ENCODE data around the gene PPP3CB. TPM values are rescaled to one million over a fixed set of nuclear protein-coding genes. Genes with fewer than 3 reads are reported as not detected.

PPP3CB gene
- total and polyA plus RNA-seq, 12 donors: 26.7 to 60.6 (median 46.7) TPM

GRCh38 chr10:73388228-73388627, 107.6 kb downstream of the PPP3CB start:
- no peak for TF ChIP-seq POLR2A (IDR thresholded peaks at IDR 0.05)
- TF ChIP-seq CTCF (IDR thresholded peaks at IDR 0.05): no peak
- H3K9me3 ChIP-seq (replicated peaks in 1 of 3): no peaks in the 10 kb centered on the region
- intact Hi-C loops (cut with DNase I): no loop called here
- H3K36me3 ChIP-seq (replicated peaks in 1 of 2): peaks cover 0 to 64% of the 10 kb centered on the region in 2 donors
- no peak overlapping the region for H3K4me3 ChIP-seq
- no peak for DNase-seq
- no peaks in the 10 kb centered on the region for H3K27me3 ChIP-seq
- peaks cover 0 to 6% of the 10 kb centered on the region in 2 donors for H3K4me1 ChIP-seq (replicated peaks in 1 of 2)
- WGBS, 4 donors: 75 to 91% (median 83%) methylated on average over 4 of the region's 4 CpGs
- no peak overlapping the region for H3K27ac ChIP-seq

- H3K27ac ChIP-seq: no peak overlapping the region
- DNase-seq: no peak
- TF ChIP-seq POLR2A (IDR thresholded peaks at IDR 0.05) (no peak), CTCF (IDR thresholded peaks at IDR 0.05) (no peak)
- no peaks in the 10 kb centered on the region for H3K27me3 ChIP-seq
- H3K36me3 ChIP-seq (replicated peaks in 1 of 2): peaks cover 0 to 77% of the 10 kb centered on the region in 2 donors
- intact Hi-C loops (cut with DNase I): no loop called here
- H3K4me3 ChIP-seq: no peak overlapping the region
- H3K4me1 ChIP-seq (replicated peaks in 1 of 2): peaks cover 0 to 6% of the 10 kb centered on the region in 2 donors
- H3K9me3 ChIP-seq (replicated peaks in 1 of 3): no peaks in the 10 kb centered on the region
- 94 to 97% (median 96%) methylated on average over 7 of the region's 7 CpGs for WGBS, 4 donors
These were observed 109.2 kb downstream of the PPP3CB start for GRCh38 chr10:73386583-73386982.

Small RNA genes within 50 kb of the gene (small RNA-seq; reads per million reads assigned to genes)
- gene RNU6-883P: 0 reads per million in 2 donors

Other genes starting within 250 kb of the PPP3CB start
- gene DNAJC9, start 248.8 kb downstream of the PPP3CB start, total RNA-seq: 10 to 100 TPM; 10.6 to 39.9 (median 13.8) TPM
- gene DNAJC9, start 248.8 kb downstream of the PPP3CB start, polyA plus RNA-seq: 10 to 100 TPM; 12.6 to 17.3 (median 13.3) TPM
- gene MRPS16, start 243.4 kb downstream of the PPP3CB start, total RNA-seq: 100 to 1,000 TPM in 4 of 9 donors, 10 to 100 TPM in 5; 37.6 to 128 (median 90.7) TPM
- 10 to 100 TPM; 46.9 to 92.6 (median 82.7) TPM for gene MRPS16, start 243.4 kb downstream of the PPP3CB start, polyA plus RNA-seq
- 10 to 100 TPM in 1 of 9 donors, 1 to 10 TPM in 8; 1.6 to 15.5 (median 6.3) TPM for gene CFAP70, start 137.2 kb downstream of the PPP3CB start, total RNA-seq
- gene CFAP70, start 137.2 kb downstream of the PPP3CB start, polyA plus RNA-seq: 10 to 100 TPM in 2 of 3 donors, 1 to 10 TPM in 1; 4.2 to 43.6 (median 40.8) TPM
- gene ANXA7, start 82.0 kb downstream of the PPP3CB start, total RNA-seq: 100 to 1,000 TPM in 8 of 9 donors, 10 to 100 TPM in 1; 79.2 to 176 (median 154) TPM
- 100 to 1,000 TPM in 1 of 3 donors, 10 to 100 TPM in 2; 43.4 to 196 (median 49.3) TPM for gene ANXA7, start 82.0 kb downstream of the PPP3CB start, polyA plus RNA-seq
- 1 to 10 TPM in 5 of 9 donors, under 1 TPM in 4; 0.30 to 3.8 (median 1.3) TPM for gene MSS51, start 62.5 kb downstream of the PPP3CB start, total RNA-seq
- 1 to 10 TPM in 2 of 3 donors, under 1 TPM in 1; 0.71 to 6.4 (median 3.0) TPM for gene MSS51, start 62.5 kb downstream of the PPP3CB start, polyA plus RNA-seq
- gene USP54, start 95.3 kb upstream of the PPP3CB start, total RNA-seq: 10 to 100 TPM; 10.0 to 26.8 (median 17.5) TPM
- gene USP54, start 95.3 kb upstream of the PPP3CB start, polyA plus RNA-seq: 10 to 100 TPM in 1 of 3 donors, 1 to 10 TPM in 2; 7.3 to 11.6 (median 7.8) TPM
- 1 to 10 TPM in 2 of 9 donors, under 1 TPM in 7; 0.18 to 4.2 (median 0.48) TPM for gene MYOZ1, start 145.4 kb upstream of the PPP3CB start, total RNA-seq
- gene MYOZ1, start 145.4 kb upstream of the PPP3CB start, polyA plus RNA-seq: under 1 TPM; 0.40 to 0.74 (median 0.48) TPM
- 1 to 10 TPM in 3 of 9 donors, under 1 TPM in 4, not detected in 2; 0.06 to 4.3 (median 0.65) TPM for gene SYNPO2L, start 160.0 kb upstream of the PPP3CB start, total RNA-seq
- gene SYNPO2L, start 160.0 kb upstream of the PPP3CB start, polyA plus RNA-seq: under 1 TPM; 0.27 to 0.48 (median 0.32) TPM
- 10 to 100 TPM in 3 of 9 donors, 1 to 10 TPM in 6; 4.6 to 16.1 (median 7.1) TPM for gene AGAP5, start 202.1 kb upstream of the PPP3CB start, total RNA-seq
- 10 to 100 TPM in 2 of 3 donors, 1 to 10 TPM in 1; 5.8 to 19.0 (median 13.3) TPM for gene AGAP5, start 202.1 kb upstream of the PPP3CB start, polyA plus RNA-seq
- gene SEC24C, start 248.3 kb upstream of the PPP3CB start, total RNA-seq: 100 to 1,000 TPM in 3 of 9 donors, 10 to 100 TPM in 6; 61.3 to 133 (median 86.4) TPM
- 100 to 1,000 TPM in 1 of 3 donors, 10 to 100 TPM in 2; 38.4 to 109 (median 52.7) TPM for gene SEC24C, start 248.3 kb upstream of the PPP3CB start, polyA plus RNA-seq

Data from adrenal gland (tissue), 12 donors.